Endothelial cell of umbilical vein (primary cell): ENCODE data around the gene FMN2. TPM values are rescaled to one million over a fixed set of nuclear protein-coding genes. Genes with fewer than 3 reads are reported as not detected.

Source experiments
- BruUV-seq: library from RNA; stranded (reverse); fragments of 400-500 nt; replicated peaks from 2 replicates; lab custom pipeline; 2021; lab: Mats Ljungman, UMichigan
- CTCF ChIA-PET: fragments of 300-600, 350-600 bp; sonication (Branson Sonifier 250); formaldehyde crosslinking; loops from one replicate; lab custom pipeline; 2021; ENCODE audit warnings: antibody characterized with exemption, inconsistent platforms; lab: Charles Lee
- POLR2A ChIA-PET: fragments of 300-600, 350-600 bp; sonication (Branson Sonifier 250); formaldehyde crosslinking; loops from one replicate; lab custom pipeline; 2021; ENCODE audit warnings: antibody characterized with exemption, inconsistent platforms; lab: Charles Lee
- DNase-seq: peaks from one replicate; pipeline ENCODE4 v3.0.0-alpha.2; 2011; ENCODE audit warnings: low read depth, low spot score
- FAIRE-seq: peaks from 2 replicates; lab custom pipeline; 2011; peaks lifted over from hg19 to GRCh38; lab: Jason Lieb, UNC
- H2AFZ ChIP-seq: 2 replicates; pipeline ENCODE4 v1.6.0; 2012; ENCODE audit warnings: low read depth, low read length, control low read depth, inconsistent platforms
- H3K27ac ChIP-seq: 2 replicates; pipeline ENCODE4 v1.5.1; 2011; ENCODE audit warnings: low read depth, mild to moderate bottlenecking, control low read depth, low read length, moderate library complexity; ENCODE audit not compliant: insufficient read depth
- H3K27me3 ChIP-seq, 2 experiments: 2 replicates each; pipeline versions ENCODE4 v1.6.0 to v1.6.1; 2011; ENCODE audit warnings: low read length in 2 of 2, mixed read lengths in 1 of 2; ENCODE audit not compliant: control insufficient read depth in 2 of 2, insufficient read depth in 2 of 2
- H3K36me3 ChIP-seq, 2 experiments: 2 replicates in 1 of 2; 3 replicates in 1 of 2; pipeline ENCODE4 v1.5.1; 2011; ENCODE audit warnings: low read length in 2 of 2, mild to moderate bottlenecking in 1 of 2, moderate library complexity in 1 of 2; ENCODE audit not compliant: control insufficient read depth in 2 of 2, insufficient read depth in 2 of 2; ENCODE audit errors: extremely low read depth in 1 of 2
- H3K4me1 ChIP-seq: 3 replicates; pipeline ENCODE4 v1.5.1; 2011; ENCODE audit warnings: mild to moderate bottlenecking, low read length; ENCODE audit not compliant: control insufficient read depth, insufficient read depth; ENCODE audit errors: extremely low read depth
- H3K4me2 ChIP-seq: 2 replicates; pipeline ENCODE4 v1.6.1; 2011; ENCODE audit warnings: low read length, control low read depth, mixed read lengths; ENCODE audit not compliant: insufficient read depth
- H3K4me3 ChIP-seq, 3 experiments: fragments of 200-600 bp in 1 of 3; sonication (generic), shearing (Covaris generic) in 1 of 3; replicated peaks in 1 of 3; 2 replicates each; pipeline ENCODE4 v1.5.1; 2011 to 2016; ENCODE audit warnings: control low read depth in 3 of 3, low read length in 3 of 3, mild to moderate bottlenecking in 2 of 3, inconsistent platforms in 1 of 3, low read depth in 1 of 3, moderate library complexity in 1 of 3; ENCODE audit not compliant: insufficient read depth in 1 of 3
- H3K79me2 ChIP-seq: 2 replicates; pipeline ENCODE4 v1.6.0; 2012; ENCODE audit warnings: low read length, inconsistent platforms; ENCODE audit not compliant: control insufficient read depth, insufficient read depth
- H3K9ac ChIP-seq: replicated peaks from 2 replicates; pipeline ENCODE3; 2011; ENCODE audit warnings: low read length, control low read depth; ENCODE audit not compliant: insufficient read depth; ENCODE audit errors: extremely low read depth
- H3K9me1 ChIP-seq: replicated peaks from 3 replicates; pipeline ENCODE4 v1.6.0; 2011; ENCODE audit warnings: mild to moderate bottlenecking, low read length; ENCODE audit not compliant: control insufficient read depth, insufficient read depth; ENCODE audit errors: extremely low read depth
- H3K9me3 ChIP-seq: replicated peaks from 2 replicates; pipeline ENCODE4 v1.5.1; 2012; ENCODE audit warnings: low read length, inconsistent platforms; ENCODE audit not compliant: control insufficient read depth, insufficient read depth
- H4K20me1 ChIP-seq: replicated peaks from 2 replicates; pipeline ENCODE3; 2011; ENCODE audit warnings: mild to moderate bottlenecking, low read length; ENCODE audit not compliant: control insufficient read depth, insufficient read depth; ENCODE audit errors: extremely low read depth
- CTCF ChIP-seq, 2 donors: IDR thresholded peaks; 1 replicate in 1 of 2; 2 replicates in 1 of 2; pipeline ENCODE4 v1.5.1; 2011; ENCODE audit warnings: low read length in 2 of 2, mild to moderate bottlenecking in 2 of 2, moderate library complexity in 2 of 2, control low read depth in 1 of 2, inconsistent platforms in 1 of 2, low read depth in 1 of 2; ENCODE audit not compliant: insufficient read depth in 1 of 2; ENCODE audit errors: extremely low read depth in 1 of 2
- EZH2 ChIP-seq: IDR thresholded peaks from 2 replicates; pipeline ENCODE4 v1.6.1; 2012; ENCODE audit warnings: borderline replicate concordance, low read depth, mild to moderate bottlenecking, moderate library complexity, low read length, inconsistent platforms; ENCODE audit not compliant: severe bottlenecking
- FOS ChIP-seq: IDR thresholded peaks from 2 replicates; pipeline ENCODE4 v1.6.1; 2011; ENCODE audit warnings: mild to moderate bottlenecking, low read length, moderate library complexity, borderline replicate concordance; ENCODE audit not compliant: insufficient read depth
- GATA2 ChIP-seq: IDR thresholded peaks from 2 replicates; pipeline ENCODE4 v1.7.0; 2011; ENCODE audit warnings: low read depth, mild to moderate bottlenecking, moderate library complexity, mixed read lengths, low read length; ENCODE audit not compliant: insufficient read length, insufficient read depth
- JUN ChIP-seq: IDR thresholded peaks from 2 replicates; pipeline ENCODE4 v1.6.1; 2011; ENCODE audit warnings: borderline replicate concordance, low read depth; ENCODE audit not compliant: insufficient read length, insufficient read depth
- MAX ChIP-seq: IDR thresholded peaks from 2 replicates; pipeline ENCODE4 v1.6.1; 2011; ENCODE audit not compliant: insufficient read depth, insufficient read length
- MYC ChIP-seq: IDR thresholded peaks from one replicate; pipeline ENCODE4 v1.6.1; 2011; ENCODE audit warnings: mild to moderate bottlenecking, low read depth, low read length
- POLR2A ChIP-seq: IDR thresholded peaks from 2 replicates; pipeline ENCODE4 v1.6.1; 2012; ENCODE audit warnings: low read depth, mild to moderate bottlenecking, control low read depth, low read length
- POLR2AphosphoS5 ChIP-seq: IDR thresholded peaks from 2 replicates; pipeline ENCODE4 v1.6.1; 2012; ENCODE audit warnings: low read depth, mild to moderate bottlenecking, control low read depth, low read length, moderate library complexity; ENCODE audit not compliant: insufficient read depth
- dilution Hi-C: fragments of 300-500 bp; cut with MboI; formaldehyde crosslinking; loops from one replicate; pipeline ENCODE4 v1.15.0; 2019; ENCODE audit warnings: low sequenced_read_pairs; ENCODE audit not compliant: extremely low pct_ligation_motif_present
- intact Hi-C: fragments of 100-400 bp; cut with micrococcal nuclease; formaldehyde crosslinking; loops from one replicate; pipeline ENCODE4 v1.10.0; 2022
- polyA plus RNA-seq, 4 experiments: library from polyadenylated mRNA; depleted of rRNA in 3 of 4; stranded (reverse) in 3 of 4; unstranded in 1 of 4; fragments of >200 nt; gene quantifications; 2 replicates each; pipeline versions ENCODE4 v1.2.1 to v1.2.3, GENCODE V29; 2011 to 2012; ENCODE audit warnings: missing spikeins in 1 of 4
- total RNA-seq: library from RNA; stranded (reverse); gene quantifications from 2 replicates; pipeline ENCODE4 v1.2.3, GENCODE V29; 2021

Gene FMN2
- total and polyA plus RNA-seq, 2 donors (not counting 3 experiments of a cell fraction or from before 2014, with no cell fraction given), result not detected

- Histone ChIP-seq H2AFZ (no peak overlapping the region), H3K9ac (no peak overlapping the region), H3K9me1 (no peaks in the 10 kb centered on the region), H3K27me3 (no peaks in the 10 kb centered on the region), H3K36me3 (no peaks in the 10 kb centered on the region), H3K27ac (no peak overlapping the region), H4K20me1 (no peaks in the 10 kb centered on the region), H3K4me3 (no peak overlapping the region), H3K79me2 (no peaks in the 10 kb centered on the region), H3K4me1 (no peaks in the 10 kb centered on the region), H3K9me3 (no peaks in the 10 kb centered on the region), H3K4me2 (no peak overlapping the region)
- TF ChIP-seq POLR2A (no peak), MAX (no peak), CTCF (IDR thresholded peaks at IDR 0.05; ENCODE audit: extremely low read depth in 1 of 2, insufficient read depth in 1 of 2, low read depth in 1 of 2, low read length in 2 of 2) (no peak), GATA2 (no peak), POLR2AphosphoS5 (no peak), EZH2 (no peak), JUN (no peak), MYC (no peak), FOS (no peak)
- dilution Hi-C loops, result no loop called here
- ChIA-PET POLR2A (no interaction called here), CTCF (no interaction called here)
- intact Hi-C loops, result no loop called here
- FAIRE-seq, result no peak
- DNase-seq, result no peak
- no TSS peak for BruUV-seq
Measured at GRCh38 chr1:240352769-240353168, 261.1 kb downstream of the FMN2 start.
